Measurements from ENCODE around the gene ZDHHC14. TPM values are rescaled to one million over a fixed set of nuclear protein-coding genes. Genes with fewer than 3 reads are reported as not detected.

ZDHHC14 gene
- total RNA-seq, 1 donor from 2014 or later = 15.2 TPM

GRCh38 chr6:157398151-157398550, 17.2 kb downstream of the ZDHHC14 start:
- H3K27me3 ChIP-seq = no peaks in the 10 kb centered on the region
- no peaks in the 10 kb centered on the region for H3K9me3 ChIP-seq
- intact Hi-C loops (cut with DNase I) = no loop called here
- no peaks in the 10 kb centered on the region for H3K4me1 ChIP-seq
- H3K36me3 ChIP-seq = no peaks in the 10 kb centered on the region
- no peak for DNase-seq (ENCODE audit: extremely low spot score in 2 of 2)
- no peak overlapping the region for H3K4me3 ChIP-seq
- no peak for TF ChIP-seq POLR2AphosphoS5 (IDR thresholded peaks at IDR 0.05; ENCODE audit: insufficient read depth in 1 of 2, low read depth in 1 of 2)
- no peak for TF ChIP-seq POLR2A (IDR thresholded peaks at IDR 0.05)
- TF ChIP-seq CTCF (IDR thresholded peaks at IDR 0.05) = no peak
- H3K27ac ChIP-seq = no peak overlapping the region

- Histone ChIP-seq H3K36me3 (no peaks in the 10 kb centered on the region), H3K27ac (no peak overlapping the region), H3K4me3 (no peak overlapping the region), H3K4me1 (no peaks in the 10 kb centered on the region), H3K9me3 (no peaks in the 10 kb centered on the region), H3K27me3 (no peaks in the 10 kb centered on the region)
- no peak for DNase-seq (ENCODE audit: extremely low spot score in 2 of 2)
- TF ChIP-seq POLR2AphosphoS5 (IDR thresholded peaks at IDR 0.05; ENCODE audit: insufficient read depth in 1 of 2, low read depth in 1 of 2) (no peak), CTCF (IDR thresholded peaks at IDR 0.05) (no peak), POLR2A (IDR thresholded peaks at IDR 0.05) (no peak)
- intact Hi-C loops (cut with DNase I) = no loop called here
Measured at GRCh38 chr6:157400676-157401075, 19.7 kb downstream of the ZDHHC14 start.

- intact Hi-C loops (cut with DNase I) = no loop called here
- Histone ChIP-seq H3K36me3 (no peaks in the 10 kb centered on the region), H3K9me3 (no peaks in the 10 kb centered on the region), H3K27me3 (no peaks in the 10 kb centered on the region), H3K4me1 (no peaks in the 10 kb centered on the region), H3K4me3 (no peak overlapping the region), H3K27ac (no peak overlapping the region)
- no peak for TF ChIP-seq POLR2A (IDR thresholded peaks at IDR 0.05)
- TF ChIP-seq POLR2AphosphoS5 (IDR thresholded peaks at IDR 0.05; ENCODE audit: insufficient read depth in 1 of 2, low read depth in 1 of 2) = no peak
- no peak for DNase-seq (ENCODE audit: extremely low spot score in 2 of 2)
Measured at GRCh38 chr6:157401734-157402338, 20.8 kb downstream of the ZDHHC14 start.

GRCh38 chr6:157402996-157403685, 22.2 kb downstream of the ZDHHC14 start:
- intact Hi-C loops (cut with DNase I) = no loop called here
- H3K4me1 ChIP-seq = no peaks in the 10 kb centered on the region
- H3K27ac ChIP-seq = no peak overlapping the region
- no peak for DNase-seq (ENCODE audit: extremely low spot score in 2 of 2)
- H3K9me3 ChIP-seq = no peaks in the 10 kb centered on the region
- TF ChIP-seq POLR2AphosphoS5 (IDR thresholded peaks at IDR 0.05; ENCODE audit: insufficient read depth in 1 of 2, low read depth in 1 of 2) (no peak), CTCF (IDR thresholded peaks at IDR 0.05) (no peak), POLR2A (IDR thresholded peaks at IDR 0.05) (no peak)
- H3K36me3 ChIP-seq = no peaks in the 10 kb centered on the region
- H3K27me3 ChIP-seq = no peaks in the 10 kb centered on the region
- no peak overlapping the region for H3K4me3 ChIP-seq

GRCh38 chr6:157403686-157404051, 22.7 kb downstream of the ZDHHC14 start:
- intact Hi-C loops (cut with DNase I) = no loop called here
- no peak overlapping the region for H3K4me3 ChIP-seq
- H3K4me1 ChIP-seq = no peaks in the 10 kb centered on the region
- no peak overlapping the region for H3K27ac ChIP-seq
- no peaks in the 10 kb centered on the region for H3K9me3 ChIP-seq
- no peaks in the 10 kb centered on the region for H3K36me3 ChIP-seq
- no peak for DNase-seq (ENCODE audit: extremely low spot score in 2 of 2)
- TF ChIP-seq POLR2A (IDR thresholded peaks at IDR 0.05) (no peak), POLR2AphosphoS5 (IDR thresholded peaks at IDR 0.05; ENCODE audit: insufficient read depth in 1 of 2, low read depth in 1 of 2) (no peak), CTCF (IDR thresholded peaks at IDR 0.05) (no peak)
- no peaks in the 10 kb centered on the region for H3K27me3 ChIP-seq

All from vagina (tissue), 2 donors.